HG02852 (cell line): ENCODE data around the gene CD55.

Experiments
- ATAC-seq: cut with Tn5 transposase; IDR thresholded peaks from one replicate; pipeline ENCODE4 v1.9.1; 2021; ENCODE audit warnings: mild to moderate bottlenecking, moderate library complexity; ENCODE audit not compliant: unreplicated experiment

CD55 gene

DNA sequence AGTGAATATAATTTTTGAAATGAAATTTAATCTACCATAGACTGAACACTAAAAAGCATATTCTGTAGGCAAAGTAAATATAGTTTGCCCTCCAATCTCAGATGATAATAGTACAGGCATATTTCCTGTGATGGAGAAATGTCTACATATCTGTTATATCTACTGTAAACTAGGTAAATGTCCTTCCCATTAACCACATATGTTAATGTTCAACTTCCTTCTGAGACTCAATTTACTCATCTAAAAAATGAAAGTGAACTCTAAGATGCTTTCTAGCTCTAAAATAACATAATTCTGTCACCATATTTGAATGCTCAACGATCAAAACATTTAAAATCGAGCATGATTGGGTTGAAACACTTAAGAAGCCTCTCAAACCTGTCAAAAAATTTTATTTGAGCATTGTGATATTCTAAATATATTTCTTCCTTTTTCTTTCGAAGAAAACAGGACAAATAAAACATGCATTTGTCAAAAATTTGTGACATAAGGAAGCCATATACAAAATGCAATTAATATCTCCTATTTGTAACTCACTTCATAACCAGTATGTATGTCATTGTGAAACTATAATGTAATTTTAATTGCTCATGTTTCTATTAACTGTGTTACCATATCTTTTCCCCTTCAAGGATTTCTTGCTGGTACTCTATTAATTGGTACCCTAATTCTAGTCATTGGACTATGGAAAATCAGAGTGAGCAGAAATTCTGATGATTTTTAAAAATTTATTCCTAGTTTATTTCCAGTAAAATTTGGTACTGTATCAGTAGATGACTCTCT, 34.2 kb downstream of the CD55 start:
- ATAC-seq, result no peak

- no peak for ATAC-seq
Observed at GRCh38 chr1:207361029-207361428, 39.6 kb downstream of the CD55 start.

GRCh38 chr1:207361889-207362288, 40.4 kb downstream of the CD55 start:
- no peak for ATAC-seq

DNA sequence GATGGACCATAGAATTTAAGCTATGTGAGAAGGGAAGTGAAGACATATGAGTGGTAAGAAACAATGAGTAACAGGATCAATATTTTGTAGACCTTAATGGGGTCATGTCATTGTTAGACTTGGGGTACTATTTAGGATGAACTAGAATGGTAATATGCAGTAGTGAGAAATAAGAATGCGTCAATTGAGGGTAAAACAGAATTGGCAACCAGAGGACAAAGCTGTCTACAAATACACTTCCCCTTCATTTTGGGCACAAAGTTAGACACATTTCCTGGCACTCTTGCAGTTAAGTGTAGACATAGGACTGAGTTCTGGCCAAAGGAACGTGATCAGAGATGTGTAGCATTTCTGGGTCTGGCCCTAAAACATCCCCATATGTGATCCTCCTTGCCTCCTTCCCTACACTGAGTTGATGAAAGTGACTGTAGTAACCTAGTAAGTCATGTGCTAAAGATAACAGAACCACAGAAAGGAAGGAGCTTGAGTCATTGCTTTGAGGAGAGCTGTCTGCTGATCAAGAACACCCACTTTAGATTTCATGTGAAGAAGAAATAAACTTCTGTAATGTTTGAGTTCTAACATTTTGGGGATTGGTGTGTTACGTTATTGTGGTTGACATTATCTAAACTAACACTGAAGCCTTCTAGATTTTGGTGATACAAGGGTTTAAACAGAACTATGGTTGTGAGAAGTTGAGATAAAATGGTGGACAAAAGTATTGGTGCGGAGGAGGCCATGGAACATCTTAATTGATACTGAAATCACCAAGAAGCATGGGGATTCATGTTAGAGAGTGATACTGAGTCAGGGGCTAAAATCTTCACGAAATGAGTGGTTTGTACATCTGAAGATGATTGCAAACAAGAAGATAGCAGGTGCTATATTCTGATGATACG, 41.7 kb downstream of the CD55 start:
- ATAC-seq, result no peak

- no peak for ATAC-seq
Observed at GRCh38 chr1:207363871-207364270, 42.4 kb downstream of the CD55 start.

GRCh38 chr1:207364614-207365013, 43.1 kb downstream of the CD55 start:
- no peak for ATAC-seq

DNA sequence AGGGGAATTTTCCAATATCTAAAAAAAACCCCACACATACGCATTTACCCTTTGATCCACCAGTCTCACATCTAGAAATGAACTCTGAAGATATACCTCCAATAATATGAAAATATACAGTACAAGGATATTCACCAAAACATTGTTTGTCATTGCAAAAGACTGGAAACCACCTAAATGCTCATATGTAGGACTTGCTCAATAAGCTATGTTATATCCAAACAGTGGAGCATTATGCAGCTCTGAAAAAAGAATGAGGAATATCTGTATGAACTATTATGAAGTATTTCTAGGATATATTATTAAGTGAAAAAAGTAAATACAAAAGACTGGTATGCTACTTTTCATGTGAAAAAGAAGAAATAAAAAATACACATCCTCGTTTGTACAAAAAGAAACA, 43.6 kb downstream of the CD55 start:
- no peak for ATAC-seq

- no peak for ATAC-seq
Observed at GRCh38 chr1:207366022-207366421, 44.5 kb downstream of the CD55 start.

GRCh38 chr1:207388721-207389120, 67.2 kb downstream of the CD55 start:
- ATAC-seq, result no peak

DNA sequence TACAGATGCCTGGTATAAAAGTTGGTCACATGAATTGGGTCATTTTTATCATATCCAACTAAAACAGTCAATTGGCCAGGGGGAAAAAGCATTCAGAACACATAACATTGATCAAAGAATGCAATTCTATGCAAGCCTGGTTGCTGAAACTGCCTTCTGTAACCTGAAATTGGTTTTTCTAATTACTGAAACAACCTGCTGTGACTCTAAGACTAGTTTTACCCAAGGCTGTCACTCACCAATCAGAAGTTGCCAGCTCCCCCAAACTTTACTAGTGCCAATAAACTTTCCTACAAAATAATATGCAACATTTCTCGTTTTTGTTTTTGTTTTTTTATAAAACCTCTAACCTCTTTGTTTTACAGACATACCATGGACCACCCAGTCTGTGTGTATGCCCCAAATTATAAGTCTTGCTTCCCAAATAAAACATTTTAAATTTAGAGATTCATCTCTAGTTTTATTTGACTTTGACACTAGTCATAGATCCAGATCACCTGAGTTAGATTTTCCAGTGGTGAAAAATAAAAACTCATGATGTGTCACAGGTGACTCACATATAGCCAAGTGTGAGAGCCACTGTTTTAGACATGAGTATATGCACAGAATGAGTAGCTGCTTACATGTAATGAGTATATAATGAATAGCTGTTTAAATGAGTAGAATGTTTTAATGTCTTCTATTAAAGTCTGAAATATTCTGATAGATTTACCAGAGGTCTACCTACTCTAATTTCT, 68.4 kb downstream of the CD55 start:
- ATAC-seq, result no peak

DNA sequence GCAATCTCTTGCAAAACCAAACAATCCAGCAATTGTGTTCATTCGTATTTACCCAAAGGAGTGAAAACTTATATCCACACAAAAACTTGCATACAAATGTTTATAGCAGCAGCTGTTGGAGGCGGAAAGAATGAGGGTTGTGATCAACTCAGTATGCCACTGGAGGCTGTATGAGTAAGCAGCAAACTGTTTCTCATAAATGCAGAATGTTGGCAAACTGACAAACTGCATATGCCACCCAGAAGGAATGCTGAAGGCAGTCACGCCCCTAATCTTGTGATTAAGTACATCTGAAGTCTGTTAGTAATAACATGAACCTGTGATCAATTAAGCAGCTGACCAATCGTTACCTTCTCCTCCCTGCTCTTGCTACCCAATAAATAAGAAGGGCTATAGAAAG, 72.1 kb downstream of the CD55 start:
- ATAC-seq, result no peak

GRCh38 chr1:207396168-207396746, 74.8 kb downstream of the CD55 start:
- ATAC-seq, result no peak

DNA sequence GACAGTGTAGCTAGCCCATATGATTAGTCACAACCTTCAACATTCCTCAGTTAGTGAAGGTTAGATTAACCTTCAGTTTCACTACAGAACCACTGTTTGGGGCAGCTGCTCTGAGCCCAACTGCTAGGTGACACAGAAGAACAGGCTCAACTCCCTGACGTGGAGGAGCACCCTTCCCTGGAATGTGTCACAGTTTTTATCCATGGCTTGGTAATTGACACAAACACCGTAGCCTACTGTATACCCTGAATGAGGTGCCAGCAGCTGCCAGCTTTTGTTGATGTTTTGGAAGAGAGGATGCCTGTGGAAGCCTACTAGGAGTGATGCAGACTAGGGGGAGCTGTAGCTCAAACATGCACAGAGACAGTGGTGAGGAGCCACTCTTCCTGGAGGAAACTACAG, 76.0 kb downstream of the CD55 start:
- ATAC-seq, result no peak

DNA sequence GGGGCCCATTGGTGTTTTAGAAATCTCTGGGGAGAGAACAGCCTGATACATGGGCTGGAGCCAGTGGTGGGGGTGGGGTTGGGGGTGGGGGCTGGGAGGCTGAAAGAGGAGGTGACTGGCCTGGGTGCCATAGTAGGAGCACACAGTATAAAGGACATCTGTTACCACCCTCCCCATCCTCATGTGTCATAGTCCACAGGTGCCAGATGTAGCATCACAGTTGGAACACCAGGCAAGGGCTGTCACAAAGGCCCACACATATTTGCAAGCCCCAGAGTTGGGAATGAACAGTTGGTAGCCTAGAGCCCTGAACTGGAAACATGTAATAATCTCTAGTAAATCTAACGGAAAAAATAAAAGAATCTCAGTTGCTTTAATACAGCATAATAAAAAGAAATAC, 77.5 kb downstream of the CD55 start:
- ATAC-seq, result no peak

DNA sequence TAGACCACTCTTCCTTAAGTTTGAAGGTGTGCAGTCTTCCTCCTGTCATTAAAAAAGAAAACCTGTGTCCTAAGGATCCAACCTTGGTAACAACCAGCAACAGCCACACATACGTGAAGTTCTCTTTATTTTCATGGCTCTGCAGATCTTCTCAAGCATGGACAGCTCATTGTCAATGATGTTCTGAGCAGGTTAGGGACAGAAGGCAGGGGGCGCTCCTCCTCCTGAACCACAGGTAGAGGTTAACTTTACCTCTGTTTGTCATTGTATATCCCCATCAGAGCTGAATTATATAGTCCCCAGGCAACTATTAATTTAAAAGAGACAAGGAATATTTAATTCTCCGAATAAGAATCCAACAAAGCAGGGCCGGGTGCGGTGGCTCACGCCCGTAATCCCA, 80.1 kb downstream of the CD55 start:
- no peak for ATAC-seq

DNA sequence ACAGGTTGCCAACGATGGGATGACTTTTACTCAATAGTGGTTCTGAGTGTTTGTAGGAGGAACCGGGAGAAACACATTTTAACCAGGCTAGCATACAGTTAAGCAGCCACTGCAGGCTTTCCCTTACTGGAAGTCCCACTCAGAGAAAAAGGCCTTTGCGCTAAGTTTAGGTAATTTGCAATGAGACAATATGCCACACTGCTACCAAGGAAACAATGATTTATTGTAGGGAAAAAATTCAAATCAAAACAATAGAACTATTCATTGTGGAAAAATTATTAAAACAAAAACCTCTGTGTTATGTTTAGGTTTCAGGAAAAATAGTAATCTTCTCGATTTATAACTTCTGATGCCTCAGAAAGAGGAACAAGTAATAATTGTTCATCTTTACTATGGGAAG, 81.3 kb downstream of the CD55 start:
- ATAC-seq, result no peak

GRCh38 chr1:207404849-207405525, 83.5 kb downstream of the CD55 start:
- ATAC-seq, result peak; percentile 47

- ATAC-seq, result no peak
Observed at GRCh38 chr1:207405814-207406213, 84.3 kb downstream of the CD55 start.

DNA sequence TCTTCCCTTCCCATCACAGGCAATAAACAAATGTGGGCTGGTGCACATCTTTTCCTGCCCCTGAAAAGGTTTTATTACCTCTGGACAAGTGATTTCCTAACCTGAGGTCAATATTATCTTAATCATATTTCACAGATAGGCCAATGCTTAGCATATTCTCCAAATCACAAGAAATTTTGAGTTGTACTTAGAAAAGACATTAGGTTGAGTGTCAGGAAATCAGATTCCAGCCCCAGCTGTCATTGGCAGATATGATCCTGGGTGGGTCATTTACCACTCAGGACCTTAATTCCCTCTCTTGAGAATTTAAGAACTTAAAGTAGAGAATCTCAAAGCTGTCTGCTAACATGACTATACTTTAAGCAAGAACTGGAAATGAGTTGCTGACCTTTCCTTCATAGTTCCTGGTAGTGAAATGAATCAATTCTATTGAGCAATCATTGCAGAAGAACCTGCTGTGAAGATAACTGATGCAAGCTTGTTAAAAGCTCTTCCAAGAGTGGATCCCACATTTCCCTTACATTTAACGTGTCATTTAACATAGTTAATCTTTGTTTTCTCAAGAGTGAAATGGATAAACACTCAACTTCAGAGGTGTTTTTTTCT, 86.3 kb downstream of the CD55 start:
- ATAC-seq, result peak; percentile 44
